ENCODE data around the gene AGPS.

The AGPS gene

GRCh38 chr2:177589186-177589585 lies 196.6 kb downstream of the AGPS start:
- no peak for DNase-seq (ENCODE audit: low spot score)

DNA sequence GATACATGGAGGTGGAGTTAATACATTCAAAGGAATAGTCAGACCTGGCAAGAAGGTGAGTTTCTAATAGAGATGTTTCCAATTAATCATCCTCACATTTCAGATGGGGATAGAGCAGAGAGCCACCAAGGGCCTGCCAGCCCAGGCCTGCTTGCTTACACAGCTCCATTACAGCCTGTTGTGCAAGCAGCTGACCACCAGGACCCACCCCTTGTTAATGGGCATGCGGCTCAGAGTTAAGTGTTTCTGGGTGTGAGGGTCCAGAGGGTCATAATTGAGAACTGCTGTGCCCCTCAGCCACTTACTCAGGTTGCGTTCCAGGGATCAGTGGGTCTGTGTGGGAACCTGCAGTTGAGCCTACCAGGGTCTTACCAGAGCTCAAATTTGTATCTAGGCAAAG lies 199.8 kb downstream of the AGPS start:
- DNase-seq (ENCODE audit: low spot score): no peak

DNA sequence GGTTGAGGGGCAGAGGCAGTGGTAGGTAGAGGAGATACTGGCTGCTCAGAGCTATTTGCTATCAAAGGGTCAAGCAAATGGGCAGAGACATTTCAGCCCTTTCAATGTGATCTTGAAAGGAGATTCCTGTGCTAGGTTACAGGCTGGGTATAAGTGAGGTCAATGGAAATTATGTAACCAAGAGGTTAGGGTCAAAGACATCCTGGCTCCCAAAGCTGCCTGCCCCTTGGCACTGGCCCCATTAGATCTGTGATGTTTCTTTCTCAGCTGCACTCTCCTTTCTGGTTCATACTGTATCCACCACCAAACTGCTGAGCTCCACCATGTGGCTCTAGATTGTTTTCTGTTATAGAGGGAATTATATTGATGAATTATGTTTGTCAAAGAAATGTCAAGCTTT lies 200.4 kb downstream of the AGPS start:
- no peak for DNase-seq (ENCODE audit: low spot score)

GRCh38 chr2:177593402-177593801 lies 200.8 kb downstream of the AGPS start:
- DNase-seq (ENCODE audit: low spot score): no peak
